Large intestine (tissue), 3 donors: ENCODE data around the gene AGPS. TPM values are rescaled to one million over a fixed set of nuclear protein-coding genes. Genes with fewer than 3 reads are reported as not detected.
A peak's percentile ranks its signal among the peaks of the same experiment; 100 is the strongest.

ENCODE experiments used
- DNase-seq, 2 donors: peaks; one replicate each; pipeline versions ENCODE4 v3.0.0 to v3.0.0-alpha.2; 2013
- H3K27ac ChIP-seq: one replicate; pipeline ENCODE4 v1.5.1; 2013; ENCODE audit warnings: low read length
- H3K27me3 ChIP-seq: 2 replicates; pipeline ENCODE4 v1.6.1; 2013; ENCODE audit warnings: low read length; ENCODE audit not compliant: control insufficient read depth, insufficient read depth
- H3K36me3 ChIP-seq: 2 replicates; pipeline ENCODE4 v1.6.1; 2013; ENCODE audit warnings: low read length; ENCODE audit not compliant: control insufficient read depth, insufficient read depth
- H3K4me1 ChIP-seq: one replicate; pipeline ENCODE4 v1.6.1; 2013; ENCODE audit warnings: low read length; ENCODE audit not compliant: control insufficient read depth, insufficient read depth
- H3K4me3 ChIP-seq: one replicate; pipeline ENCODE4 v1.5.1; 2013; ENCODE audit warnings: low read length
- H3K9me3 ChIP-seq: one replicate; pipeline ENCODE4 v1.6.1; 2013; ENCODE audit warnings: mild to moderate bottlenecking, low read depth, low read length, moderate library complexity; ENCODE audit not compliant: control insufficient read depth
- WGBS: methylation state at CpG from one replicate; pipeline ENCODE4 v1.1.5; 2013; ENCODE audit warnings: low lambda C conversion rate; ENCODE audit not compliant: insufficient coverage; 5-methylcytosine and 5-hydroxymethylcytosine counted together
- polyA plus RNA-seq: library from polyadenylated mRNA; unstranded; fragments of 120-200 nt; gene quantifications from one replicate; pipeline ENCODE4 v1.2.1, GENCODE V29; 2013

Gene AGPS
- polyA plus RNA-seq, 1 donor: 24.2 TPM

GRCh38 chr2:177466337-177467195, 74.0 kb downstream of the AGPS start:
- H3K27me3 ChIP-seq: no peaks in the 10 kb centered on the region
- H3K9me3 ChIP-seq: peaks cover 15% of the 10 kb centered on the region
- H3K4me3 ChIP-seq: no peak overlapping the region
- no CpG with 5 or more reads among the region's 17 CpGs for WGBS
- no peak overlapping the region for H3K27ac ChIP-seq
- peaks cover 25% of the 10 kb centered on the region for H3K36me3 ChIP-seq
- DNase-seq: no peak
- no peaks in the 10 kb centered on the region for H3K4me1 ChIP-seq

GRCh38 chr2:177467646-177468045, 75.1 kb downstream of the AGPS start:
- WGBS: no CpG with 5 or more reads among the region's 1 CpG
- H3K4me3 ChIP-seq: no peak overlapping the region
- DNase-seq: no peak
- H3K27me3 ChIP-seq: no peaks in the 10 kb centered on the region
- H3K4me1 ChIP-seq: no peaks in the 10 kb centered on the region
- H3K36me3 ChIP-seq: peaks cover 25% of the 10 kb centered on the region
- H3K9me3 ChIP-seq: peaks cover 21% of the 10 kb centered on the region
- no peak overlapping the region for H3K27ac ChIP-seq

- no peak for DNase-seq
- no peak overlapping the region for H3K4me3 ChIP-seq
- H3K27ac ChIP-seq: no peak overlapping the region
- H3K4me1 ChIP-seq: no peaks in the 10 kb centered on the region
- H3K36me3 ChIP-seq: peaks cover 7% of the 10 kb centered on the region
- no peaks in the 10 kb centered on the region for H3K27me3 ChIP-seq
- 100% methylated on average over 1 of the region's 2 CpGs for WGBS
- H3K9me3 ChIP-seq: peaks cover 6% of the 10 kb centered on the region
Observed at GRCh38 chr2:177471990-177472389, 79.4 kb downstream of the AGPS start.

- peaks cover 6% of the 10 kb centered on the region for H3K9me3 ChIP-seq
- H3K4me1 ChIP-seq: no peaks in the 10 kb centered on the region
- H3K4me3 ChIP-seq: no peak overlapping the region
- peaks cover 12% of the 10 kb centered on the region for H3K36me3 ChIP-seq
- no peak for DNase-seq
- no peaks in the 10 kb centered on the region for H3K27me3 ChIP-seq
- no peak overlapping the region for H3K27ac ChIP-seq
- WGBS: 100% methylated on average over 2 of the region's 4 CpGs
Observed at GRCh38 chr2:177474301-177474700, 81.7 kb downstream of the AGPS start.

- H3K4me3 ChIP-seq: no peak overlapping the region
- H3K27ac ChIP-seq: no peak overlapping the region
- no CpG with 5 or more reads among the region's 1 CpG for WGBS
- no peak for DNase-seq
- H3K36me3 ChIP-seq: peaks cover 9% of the 10 kb centered on the region
- no peaks in the 10 kb centered on the region for H3K4me1 ChIP-seq
- H3K27me3 ChIP-seq: no peaks in the 10 kb centered on the region
- H3K9me3 ChIP-seq: peaks cover 6% of the 10 kb centered on the region
Observed at GRCh38 chr2:177474998-177475397, 82.4 kb downstream of the AGPS start.

- Histone ChIP-seq H3K27me3 (no peaks in the 10 kb centered on the region), H3K9me3 (peaks cover 6% of the 10 kb centered on the region), H3K4me1 (no peaks in the 10 kb centered on the region), H3K27ac (no peak overlapping the region), H3K4me3 (no peak overlapping the region), H3K36me3 (peaks cover 7% of the 10 kb centered on the region)
- DNase-seq: no peak
- 100% methylated on average over 2 of the region's 5 CpGs for WGBS
Observed at GRCh38 chr2:177476897-177477296, 84.3 kb downstream of the AGPS start.

- H3K27ac ChIP-seq: no peak overlapping the region
- no peaks in the 10 kb centered on the region for H3K27me3 ChIP-seq
- H3K4me1 ChIP-seq: no peaks in the 10 kb centered on the region
- DNase-seq: peak in 1 of 2 donors; percentile 6
- WGBS: 80% methylated on average over 1 of the region's 2 CpGs
- H3K36me3 ChIP-seq: peaks cover 7% of the 10 kb centered on the region
- no peak overlapping the region for H3K4me3 ChIP-seq
- H3K9me3 ChIP-seq: no peaks in the 10 kb centered on the region
Observed at GRCh38 chr2:177478029-177478428, 85.5 kb downstream of the AGPS start.

- H3K9me3 ChIP-seq: no peaks in the 10 kb centered on the region
- DNase-seq: no peak
- H3K4me3 ChIP-seq: no peak overlapping the region
- no CpG with 5 or more reads among the region's 2 CpGs for WGBS
- no peak overlapping the region for H3K27ac ChIP-seq
- no peaks in the 10 kb centered on the region for H3K27me3 ChIP-seq
- no peaks in the 10 kb centered on the region for H3K4me1 ChIP-seq
- peaks cover 7% of the 10 kb centered on the region for H3K36me3 ChIP-seq
Observed at GRCh38 chr2:177478907-177479306, 86.3 kb downstream of the AGPS start.

GRCh38 chr2:177482195-177482594, 89.6 kb downstream of the AGPS start:
- Histone ChIP-seq H3K4me1 (no peaks in the 10 kb centered on the region), H3K27ac (no peak overlapping the region), H3K36me3 (peaks cover 10% of the 10 kb centered on the region), H3K9me3 (no peaks in the 10 kb centered on the region), H3K4me3 (no peak overlapping the region), H3K27me3 (no peaks in the 10 kb centered on the region)
- no peak for DNase-seq

GRCh38 chr2:177483531-177483930, 91.0 kb downstream of the AGPS start:
- H3K36me3 ChIP-seq: peaks cover 10% of the 10 kb centered on the region
- H3K9me3 ChIP-seq: no peaks in the 10 kb centered on the region
- no peak for DNase-seq
- H3K27me3 ChIP-seq: no peaks in the 10 kb centered on the region
- no peaks in the 10 kb centered on the region for H3K4me1 ChIP-seq
- 85% methylated on average over 2 of the region's 2 CpGs for WGBS
- H3K27ac ChIP-seq: no peak overlapping the region
- no peak overlapping the region for H3K4me3 ChIP-seq
